Myocyte (in vitro differentiated cells): Measurements from ENCODE around the gene MTHFD2L. TPM values are rescaled to one million over a fixed set of nuclear protein-coding genes. Genes with fewer than 3 reads are reported as not detected.
A peak's percentile ranks its signal among the peaks of the same experiment; 100 is the strongest.
"Not testable (repeated sequence)": the region's sequence is repeated elsewhere in the genome, so short reads cannot be mapped to it uniquely, and the experiment has no call there.

Experiments
- DNase-seq: peaks from one replicate; pipeline ENCODE4 v3.0.0-alpha.2; 2012; ENCODE audit warnings: low read depth
- polyA plus RNA-seq: library from polyadenylated mRNA; unstranded; fragments of >200 nt; gene quantifications from one replicate; pipeline ENCODE4 v1.2.1, GENCODE V29; 2012; ENCODE audit warnings: missing spikeins
- total RNA-seq: library from RNA; depleted of rRNA; stranded (reverse); fragments of >200 nt; gene quantifications from 2 replicates; pipeline ENCODE4 v1.2.3, GENCODE V29; 2014

The MTHFD2L gene
- total RNA-seq: 18.4 and 20.9 TPM in 2 replicates
- polyA plus RNA-seq: 5.0 TPM

GRCh38 chr4:74157561-74158465 lies at the start of gene MTHFD2L:
Gene MTHFD2L (plus strand): TSS chr4:74158118. CDS start chr4:74158139, 21 bp downstream.
- peak; percentile 97 for DNase-seq

- DNase-seq: peak; percentile 19
Measured at GRCh38 chr4:74108457-74109115, 49.3 kb upstream of the MTHFD2L start.

GRCh38 chr4:74109116-74109869 lies 48.6 kb upstream of the MTHFD2L start:
- peak; percentile 90 for DNase-seq

- DNase-seq: peak; percentile 57
Measured at GRCh38 chr4:74109870-74110605, 47.9 kb upstream of the MTHFD2L start.

- no peak for DNase-seq
Measured at GRCh38 chr4:74110670-74111069, 47.2 kb upstream of the MTHFD2L start.

GRCh38 chr4:74111306-74111975 lies 46.5 kb upstream of the MTHFD2L start:
- DNase-seq: no peak

- no peak for DNase-seq
Measured at GRCh38 chr4:74111990-74112389, 45.9 kb upstream of the MTHFD2L start.

GRCh38 chr4:74112399-74113105 lies 45.4 kb upstream of the MTHFD2L start:
- peak; percentile 59 for DNase-seq

- DNase-seq: no peak
Measured at GRCh38 chr4:74114234-74114633, 43.7 kb upstream of the MTHFD2L start.

GRCh38 chr4:74117024-74117534 lies 40.8 kb upstream of the MTHFD2L start:
- peak; percentile 91 for DNase-seq

- DNase-seq: no peak
Measured at GRCh38 chr4:74118600-74119338, 39.1 kb upstream of the MTHFD2L start.

- DNase-seq: no peak
Measured at GRCh38 chr4:74120086-74120485, 37.8 kb upstream of the MTHFD2L start.

- DNase-seq: no peak
Measured at GRCh38 chr4:74121643-74122579, 36.0 kb upstream of the MTHFD2L start.

- DNase-seq: peak; percentile 79
Measured at GRCh38 chr4:74123065-74123728, 34.7 kb upstream of the MTHFD2L start.

- DNase-seq: no peak
Measured at GRCh38 chr4:74125029-74125428, 32.9 kb upstream of the MTHFD2L start.

GRCh38 chr4:74127745-74128144 lies 30.2 kb upstream of the MTHFD2L start:
- no peak for DNase-seq

- DNase-seq: not testable (repeated sequence)
Measured at GRCh38 chr4:74130843-74131242, 27.1 kb upstream of the MTHFD2L start.
